Peyer's patch (tissue), 4 donors: ENCODE measurements around the gene IL31RA. TPM values are rescaled to one million over a fixed set of nuclear protein-coding genes. Genes with fewer than 3 reads are reported as not detected.
"Not testable (repeated sequence)": the region's sequence is repeated elsewhere in the genome, so short reads cannot be mapped to it uniquely, and the experiment has no call there.

ENCODE experiments used
- DNase-seq, 3 donors: peaks; one replicate each; pipeline ENCODE4 v3.0.0-alpha.2; 2017 to 2019
- H3K27ac ChIP-seq, 4 donors: fragments of 200-600 bp; sonication (generic); one replicate each; pipeline ENCODE4 v1.5.1; 2016 to 2019
- H3K27me3 ChIP-seq, 2 donors: fragments of 200-600 bp; sonication (generic); one replicate each; pipeline ENCODE4 v1.5.1; 2019
- H3K36me3 ChIP-seq, 3 donors: fragments of 200-600 bp; sonication (generic); one replicate each; pipeline ENCODE4 v1.5.1; 2016 to 2019
- H3K4me1 ChIP-seq, 4 donors: fragments of 200-600 bp; sonication (generic); one replicate each; pipeline ENCODE4 v1.5.1; 2016 to 2019
- H3K4me3 ChIP-seq, 4 donors: fragments of 200-600 bp; sonication (generic); 1 replicate in 3 of 4; 2 replicates in 1 of 4; pipeline ENCODE4 v1.5.1; 2016 to 2019; ENCODE audit warnings: mild to moderate bottlenecking in 1 of 4
- H3K9me3 ChIP-seq, 4 donors: fragments of 200-600 bp; sonication (generic); one replicate each; pipeline ENCODE4 v1.5.1; 2016 to 2019; ENCODE audit warnings: mild to moderate bottlenecking in 1 of 4
- CTCF ChIP-seq, 6 experiments: fragments of 450-650 bp in 4 of 6; fragments of 200-600 bp in 2 of 6; sonication (generic) in 1 of 6; IDR thresholded peaks; one replicate each; pipeline ENCODE4 v1.5.1; 2017 to 2019; ENCODE audit warnings: antibody characterized with exemption in 6 of 6, mild to moderate bottlenecking in 3 of 6, moderate library complexity in 1 of 6
- POLR2A ChIP-seq, 2 donors: fragments of 450-650 bp; IDR thresholded peaks; one replicate each; pipeline ENCODE4 v1.5.1; 2017; ENCODE audit warnings: antibody characterized with exemption in 2 of 2, mild to moderate bottlenecking in 2 of 2, moderate library complexity in 2 of 2
- total RNA-seq, 4 donors: library from RNA; depleted of rRNA; stranded (reverse); fragments of >200 nt; gene quantifications; one replicate each; pipeline ENCODE4 v1.1.0, GENCODE V29; 2016

The IL31RA gene
- total RNA-seq, 4 donors from 2014 or later, result not detected

GRCh38 chr5:55934115-55934613 lies 83.0 kb downstream of the IL31RA start:
- H3K27me3 ChIP-seq, result no peaks in the 10 kb centered on the region
- H3K4me3 ChIP-seq, result no peak overlapping the region
- no peak for DNase-seq
- TF ChIP-seq POLR2A (IDR thresholded peaks at IDR 0.05) (no peak), CTCF (IDR thresholded peaks at IDR 0.05) (no peak)
- peaks cover 0 to 12% (median 0%) of the 10 kb centered on the region in 3 donors for H3K36me3 ChIP-seq
- no peak overlapping the region for H3K27ac ChIP-seq
- H3K4me1 ChIP-seq, result no peaks in the 10 kb centered on the region
- no peaks in the 10 kb centered on the region for H3K9me3 ChIP-seq

- Histone ChIP-seq H3K27me3 (no peaks in the 10 kb centered on the region), H3K4me1 (no peaks in the 10 kb centered on the region), H3K27ac (no peak overlapping the region), H3K4me3 (no peak overlapping the region), H3K9me3 (no peaks in the 10 kb centered on the region), H3K36me3 (peaks cover 0 to 18% (median 0%) of the 10 kb centered on the region in 3 donors)
- TF ChIP-seq CTCF (IDR thresholded peaks at IDR 0.05) (no peak), POLR2A (IDR thresholded peaks at IDR 0.05) (no peak)
- no peak for DNase-seq
Observed at GRCh38 chr5:55934720-55935119, 83.6 kb downstream of the IL31RA start.

GRCh38 chr5:55935371-55935770 lies 84.2 kb downstream of the IL31RA start:
- TF ChIP-seq CTCF (IDR thresholded peaks at IDR 0.05) (no peak), POLR2A (IDR thresholded peaks at IDR 0.05) (no peak)
- Histone ChIP-seq H3K4me3 (no peak overlapping the region), H3K27ac (no peak overlapping the region), H3K27me3 (no peaks in the 10 kb centered on the region), H3K9me3 (no peaks in the 10 kb centered on the region), H3K4me1 (no peaks in the 10 kb centered on the region), H3K36me3 (peaks cover 0 to 23% (median 0%) of the 10 kb centered on the region in 3 donors)
- no peak for DNase-seq

GRCh38 chr5:55936100-55936693 lies 85.0 kb downstream of the IL31RA start:
- no peaks in the 10 kb centered on the region for H3K27me3 ChIP-seq
- H3K4me1 ChIP-seq, result no peaks in the 10 kb centered on the region
- H3K4me3 ChIP-seq, result no peak overlapping the region
- no peak for TF ChIP-seq POLR2A (IDR thresholded peaks at IDR 0.05)
- TF ChIP-seq CTCF (IDR thresholded peaks at IDR 0.05), result peak; percentile 60 to 83 (median 74)
- no peaks in the 10 kb centered on the region for H3K9me3 ChIP-seq
- peak; percentile 77 to 91 (median 84) for DNase-seq
- H3K27ac ChIP-seq, result no peak overlapping the region
- H3K36me3 ChIP-seq, result peaks cover 0 to 32% (median 0%) of the 10 kb centered on the region in 3 donors

- not testable (repeated sequence) for H3K4me1 ChIP-seq, DNase-seq, H3K9me3 ChIP-seq, H3K4me3 ChIP-seq, H3K27me3 ChIP-seq, H3K27ac ChIP-seq
- peaks cover 0 to 45% (median 0%) of the 10 kb centered on the region in 3 donors for H3K36me3 ChIP-seq
Observed at GRCh38 chr5:55937598-55937997, 86.4 kb downstream of the IL31RA start.

- not testable (repeated sequence) for H3K27ac ChIP-seq, H3K4me3 ChIP-seq, H3K27me3 ChIP-seq, H3K9me3 ChIP-seq, DNase-seq, H3K4me1 ChIP-seq
- H3K36me3 ChIP-seq, result peaks cover 0 to 72% (median 0%) of the 10 kb centered on the region in 3 donors
Observed at GRCh38 chr5:55941154-55941553, 90.0 kb downstream of the IL31RA start.

GRCh38 chr5:55959208-55959607 lies 108.1 kb downstream of the IL31RA start:
- Histone ChIP-seq H3K36me3 (peaks cover 0 to 83% (median 0%) of the 10 kb centered on the region in 3 donors), H3K27me3 (no peaks in the 10 kb centered on the region), H3K9me3 (no peaks in the 10 kb centered on the region), H3K27ac (no peak overlapping the region), H3K4me3 (no peak overlapping the region), H3K4me1 (no peaks in the 10 kb centered on the region)
- DNase-seq, result no peak
- TF ChIP-seq CTCF (IDR thresholded peaks at IDR 0.05), result no peak
